Measurements from ENCODE around the gene KLK11. TPM values are rescaled to one million over a fixed set of nuclear protein-coding genes. Genes with fewer than 3 reads are reported as not detected.

Gene KLK11
- total and polyA plus RNA-seq, 2 of the 8 experiments (the other 6 are each of a cell fraction or from before 2014, with no cell fraction given) = 0.45 TPM; not detected in 1

DNA sequence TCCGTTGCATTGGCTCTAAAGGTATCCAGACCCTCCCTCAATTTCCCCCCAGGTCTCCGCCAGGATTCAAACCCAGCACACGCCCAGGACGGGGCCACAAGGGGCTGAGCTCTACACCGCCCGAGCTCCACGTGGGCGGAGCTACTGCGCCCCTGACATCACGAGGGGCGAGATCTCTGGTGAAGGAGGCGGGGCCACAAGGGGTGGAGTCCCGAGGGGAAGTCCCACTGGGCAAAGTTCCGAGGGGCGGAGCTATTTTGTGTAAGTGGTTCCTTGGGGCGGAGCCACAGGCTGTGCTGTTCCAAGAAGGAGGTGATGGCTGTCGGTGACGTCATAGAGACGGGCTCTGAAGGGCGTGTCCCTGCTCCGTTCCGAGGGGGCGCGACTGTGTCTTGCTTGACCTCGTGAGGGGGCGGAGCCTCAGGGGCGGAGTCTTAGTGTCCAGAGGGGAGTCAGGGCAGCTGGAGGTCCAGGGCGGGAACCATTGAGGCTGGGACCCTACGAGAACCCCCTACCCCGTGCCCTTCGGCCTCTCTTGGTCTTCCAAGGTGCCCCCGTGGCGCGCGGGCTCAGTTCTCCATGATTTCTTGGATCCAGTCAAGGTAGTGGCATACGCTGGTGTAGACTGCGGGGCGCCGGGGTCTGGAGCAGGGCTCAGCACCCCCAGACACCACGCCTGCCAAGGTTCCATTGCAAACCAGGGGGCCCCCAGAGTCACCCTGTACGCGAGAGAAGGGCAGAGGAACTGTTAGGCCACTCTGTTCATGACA, 23.7 kb downstream of the KLK11 start:
- H3K27ac ChIP-seq (ENCODE audit: low read depth, low read length) = no peak overlapping the region
- H3K36me3 ChIP-seq (ENCODE audit: control insufficient read depth in 2 of 4, insufficient read depth in 4 of 4, low read length in 3 of 4) = no peaks in the 10 kb centered on the region
- H2BK20ac ChIP-seq (ENCODE audit: low read length) = no peak overlapping the region
- ChIA-PET CTCF (ENCODE audit: partially characterized antibody) (interaction anchor here (0.6 to 3.7 kb wide), 9 partner anchors 10 to 97 kb away, joined by 3 to 18 read pairs (median 4); no protein-coding TSS in a partner anchor), POLR2A (ENCODE audit: partially characterized antibody) (interaction anchor here (0.5 to 1.8 kb wide), 3 partner anchors 15 to 33 kb away, joined by 3 to 7 read pairs (median 4); partner anchors contain the start of gene KLK6)
- no peak overlapping the region for H2BK5ac ChIP-seq (ENCODE audit: low read depth, low read length)
- H3K9ac ChIP-seq (replicated peaks in 1 of 4; ENCODE audit: extremely low read depth in 1 of 4, low read depth in 3 of 4, low read length in 3 of 4) = no peak overlapping the region
- H3K27me3 ChIP-seq (replicated peaks in 1 of 4; ENCODE audit: control insufficient read depth in 3 of 4, extremely low read depth in 1 of 4, insufficient read depth in 3 of 4, low read length in 3 of 4) = no peaks in the 10 kb centered on the region; a peak in 1 of 7 replicates
- DNase-seq (ENCODE audit: low read depth in 1 of 2, low spot score in 2 of 2) = peak; percentile 79 to 83
- FAIRE-seq = peak; percentile 24
- H2AK5ac ChIP-seq (ENCODE audit: low read depth, low read length) = no peak overlapping the region
- peak overlapping the region in 1 of 2 experiments; percentile 71; a peak in 2 of 4 replicates for H3K4me2 ChIP-seq (ENCODE audit: insufficient read depth in 1 of 2, low read depth in 2 of 2, low read length in 2 of 2)
- peaks cover 0 to 18% (median 6%) of the 10 kb centered on the region in 4 experiments; a peak in 6 of 7 replicates for H3K4me1 ChIP-seq (replicated peaks in 1 of 4; ENCODE audit: control insufficient read depth in 3 of 4, insufficient read depth in 4 of 4, low read length in 3 of 4)
- H3K14ac ChIP-seq (ENCODE audit: insufficient read length) = no peak overlapping the region
- peak overlapping the region; percentile 65; the same call in 1 of the 2 replicates for H4K8ac ChIP-seq (ENCODE audit: extremely low read depth, insufficient read depth, low read length)
- peak overlapping the region in 2 of 4 experiments; percentile 8 to 29; a peak in 2 of 8 replicates for H3K4me3 ChIP-seq (ENCODE audit: extremely low read depth in 1 of 4, insufficient read depth in 2 of 4, low read depth in 3 of 4, low read length in 4 of 4)
- H3K4ac ChIP-seq (replicated peaks; ENCODE audit: insufficient read length, low read depth, low read length) = no peak overlapping the region
- WGBS, 2 experiments (ENCODE audit: extremely low coverage in 1 of 2, insufficient coverage in 1 of 2, insufficient read length in 1 of 2, insufficient replicate concordance in 2 of 2, low coverage in 1 of 2, low lambda C conversion rate in 2 of 2, missing lambda C conversion rate in 1 of 2) = 81% methylated on average over 42 of the region's 42 CpGs; no CpG with 5 or more reads in 1 of the 2 experiments
- H2BK120ac ChIP-seq (replicated peaks; ENCODE audit: low read depth, low read length) = no peak overlapping the region
- no peaks in the 10 kb centered on the region for H3K9me3 ChIP-seq (ENCODE audit: insufficient read depth in 2 of 2, low read depth in 1 of 2, low read length in 1 of 2)
- no peaks in the 10 kb centered on the region for H3K79me2 ChIP-seq (ENCODE audit: control insufficient read depth in 1 of 2, insufficient read depth in 2 of 2, low read length in 2 of 2)
- no peaks in the 10 kb centered on the region for H3K23me2 ChIP-seq (ENCODE audit: low read depth, low read length)
- no peaks in the 10 kb centered on the region for H4K20me1 ChIP-seq (replicated peaks in 1 of 2; ENCODE audit: control insufficient read depth in 1 of 2, insufficient read depth in 2 of 2, low read length in 2 of 2)
- no peak overlapping the region for H2AFZ ChIP-seq (ENCODE audit: low read length)
- no peak overlapping the region for H3K18ac ChIP-seq (ENCODE audit: extremely low read depth, low read length)
- H2BK12ac ChIP-seq (ENCODE audit: low read depth, low read length) = no peak overlapping the region
- no peaks in the 10 kb centered on the region for H3K79me1 ChIP-seq (ENCODE audit: low read depth, low read length)
- H2BK15ac ChIP-seq (ENCODE audit: low read length) = no peak overlapping the region
- no peak for TF ChIP-seq MAFK (IDR thresholded peaks at IDR 0.05; ENCODE audit: low read depth, low read length)
- 0 out of 4 replicates have a peak, but pooled peaks of 1 of the 2 experiments have one; percentile 20 for TF ChIP-seq SIN3A (conservative IDR thresholded peaks at IDR 0.05 in 1 of 2, IDR thresholded peaks at IDR 0.05 in 1 of 2; ENCODE audit: low read depth in 1 of 2, low read length in 2 of 2)
- TF ChIP-seq CREB1 (IDR thresholded peaks at IDR 0.05) = peak; percentile 82
- TF ChIP-seq, protein P1, sequence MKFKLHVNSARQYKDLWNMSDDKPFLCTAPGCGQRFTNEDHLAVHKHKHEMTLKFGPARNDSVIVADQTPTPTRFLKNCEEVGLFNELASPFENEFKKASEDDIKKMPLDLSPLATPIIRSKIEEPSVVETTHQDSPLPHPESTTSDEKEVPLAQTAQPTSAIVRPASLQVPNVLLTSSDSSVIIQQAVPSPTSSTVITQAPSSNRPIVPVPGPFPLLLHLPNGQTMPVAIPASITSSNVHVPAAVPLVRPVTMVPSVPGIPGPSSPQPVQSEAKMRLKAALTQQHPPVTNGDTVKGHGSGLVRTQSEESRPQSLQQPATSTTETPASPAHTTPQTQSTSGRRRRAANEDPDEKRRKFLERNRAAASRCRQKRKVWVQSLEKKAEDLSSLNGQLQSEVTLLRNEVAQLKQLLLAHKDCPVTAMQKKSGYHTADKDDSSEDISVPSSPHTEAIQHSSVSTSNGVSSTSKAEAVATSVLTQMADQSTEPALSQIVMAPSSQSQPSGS (IDR thresholded peaks at IDR 0.05; ENCODE audit: low read length) = peak; percentile 47; the same call in 1 of the 2 replicates
- TF ChIP-seq SAP30 (IDR thresholded peaks at IDR 0.05; ENCODE audit: insufficient read depth, insufficient replicate concordance, low read length) = no peak
- no peak for TF ChIP-seq SIRT6 (IDR thresholded peaks at IDR 0.05; ENCODE audit: low read length)
- no peak for TF ChIP-seq TEAD4 (IDR thresholded peaks at IDR 0.05; ENCODE audit: low read depth, low read length)
- peak; percentile 78 for TF ChIP-seq JUND (IDR thresholded peaks at IDR 0.05; ENCODE audit: low read length)
- TF ChIP-seq TAF1 (IDR thresholded peaks at IDR 0.05; ENCODE audit: low read depth, low read length) = no peak
- no peak for TF ChIP-seq KDM1A (IDR thresholded peaks at IDR 0.05; ENCODE audit: borderline replicate concordance, low read length)
- no peak overlapping the region for H3K56ac ChIP-seq (replicated peaks; ENCODE audit: insufficient read length, low read depth, low read length)
- H4K5ac ChIP-seq (ENCODE audit: insufficient read length, low read depth, low read length) = no peak overlapping the region
- no peak overlapping the region for H4K91ac ChIP-seq (replicated peaks; ENCODE audit: insufficient read length, low read length)
- H3K23ac ChIP-seq (ENCODE audit: insufficient read length) = no peak overlapping the region

All from H1 (cell line).